HT-29 (cell line): ENCODE results near the gene DOHH. TPM values are rescaled to one million over a fixed set of nuclear protein-coding genes. Genes with fewer than 3 reads are reported as not detected.
"Not testable (repeated sequence)": the region's sequence is repeated elsewhere in the genome, so short reads cannot be mapped to it uniquely, and the experiment has no call there.

Experiments used
- DNase-seq: peaks from one replicate; pipeline ENCODE4 v3.0.0-alpha.2; 2015; ENCODE audit warnings: low spot score
- total RNA-seq: library from RNA; depleted of rRNA; stranded (reverse); fragments of >200 nt; shearing (Covaris generic); gene quantifications from 2 replicates; pipeline ENCODE4 v1.2.3, GENCODE V29; 2014

The DOHH gene
- total RNA-seq, 1 experiment from 2014 or later = 46.8 TPM

DNA sequence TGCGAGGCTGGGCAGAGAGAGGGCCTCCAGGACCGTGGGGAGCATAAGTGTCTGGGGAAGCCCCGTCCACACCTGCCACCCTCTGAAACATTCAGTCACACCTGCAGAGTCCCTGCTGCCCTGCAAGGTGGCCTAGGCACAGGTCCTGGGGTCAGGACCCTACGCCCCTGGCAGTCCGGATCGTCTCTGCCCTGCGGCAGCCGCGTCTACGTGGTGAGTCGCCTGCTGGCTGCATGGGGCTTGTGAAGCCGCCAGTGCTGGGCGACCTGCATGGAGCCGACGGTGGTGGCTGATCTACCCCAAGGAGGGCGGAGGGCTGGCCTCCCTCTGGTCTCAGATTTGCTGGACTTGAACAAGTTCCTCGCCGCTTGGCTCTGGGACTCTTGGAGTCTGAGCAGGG, 18.7 kb upstream of the DOHH start:
- DNase-seq = no peak

DNA sequence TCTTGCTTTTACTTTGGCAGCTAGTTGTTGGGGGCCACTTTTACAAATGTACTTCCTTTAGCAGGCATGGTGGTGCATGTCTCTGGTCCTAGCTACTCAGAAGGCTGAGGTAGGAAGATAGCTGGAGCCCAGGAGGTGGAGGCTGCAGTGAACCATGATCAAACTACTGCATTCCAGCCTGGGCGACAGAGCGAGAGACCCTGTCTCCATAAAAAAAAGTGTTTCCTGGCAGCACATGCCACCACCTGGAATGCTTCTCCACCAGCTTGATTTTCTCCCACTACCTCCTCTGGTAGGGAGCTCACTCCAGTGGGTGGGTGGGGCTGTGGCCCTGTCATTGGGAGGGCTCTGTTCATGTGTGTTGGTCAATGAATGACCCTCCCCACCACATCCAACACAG, 18.2 kb upstream of the DOHH start:
- DNase-seq = no peak

DNA sequence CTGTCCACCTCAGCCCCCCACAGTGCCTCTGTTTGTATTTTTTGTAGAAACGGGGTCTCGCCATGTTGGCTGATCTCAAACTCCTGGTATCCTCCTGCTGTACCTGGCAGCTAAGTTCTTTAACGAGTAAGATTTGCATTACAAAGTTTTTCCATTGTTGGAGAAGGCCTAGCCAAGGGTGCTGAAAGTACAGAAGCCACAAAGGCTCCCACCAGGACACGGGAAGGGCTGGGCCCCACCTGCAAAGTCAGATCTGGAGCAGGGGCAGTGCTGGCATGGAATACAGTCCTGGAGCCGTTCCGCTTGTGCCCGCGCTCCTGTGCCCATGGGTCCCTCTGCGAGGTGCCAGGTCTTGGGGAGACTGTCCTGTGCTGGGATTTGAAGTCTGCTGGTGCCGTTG, 17.8 kb upstream of the DOHH start:
- DNase-seq = no peak

GRCh38 chr19:3517638-3518037, 17.2 kb upstream of the DOHH start:
- no peak for DNase-seq

- DNase-seq = no peak
Observed at GRCh38 chr19:3516675-3517207, 16.3 kb upstream of the DOHH start.

GRCh38 chr19:3515891-3516422, 15.5 kb upstream of the DOHH start:
- no peak for DNase-seq

- DNase-seq = no peak
Observed at GRCh38 chr19:3514930-3515329, 14.5 kb upstream of the DOHH start.

DNA sequence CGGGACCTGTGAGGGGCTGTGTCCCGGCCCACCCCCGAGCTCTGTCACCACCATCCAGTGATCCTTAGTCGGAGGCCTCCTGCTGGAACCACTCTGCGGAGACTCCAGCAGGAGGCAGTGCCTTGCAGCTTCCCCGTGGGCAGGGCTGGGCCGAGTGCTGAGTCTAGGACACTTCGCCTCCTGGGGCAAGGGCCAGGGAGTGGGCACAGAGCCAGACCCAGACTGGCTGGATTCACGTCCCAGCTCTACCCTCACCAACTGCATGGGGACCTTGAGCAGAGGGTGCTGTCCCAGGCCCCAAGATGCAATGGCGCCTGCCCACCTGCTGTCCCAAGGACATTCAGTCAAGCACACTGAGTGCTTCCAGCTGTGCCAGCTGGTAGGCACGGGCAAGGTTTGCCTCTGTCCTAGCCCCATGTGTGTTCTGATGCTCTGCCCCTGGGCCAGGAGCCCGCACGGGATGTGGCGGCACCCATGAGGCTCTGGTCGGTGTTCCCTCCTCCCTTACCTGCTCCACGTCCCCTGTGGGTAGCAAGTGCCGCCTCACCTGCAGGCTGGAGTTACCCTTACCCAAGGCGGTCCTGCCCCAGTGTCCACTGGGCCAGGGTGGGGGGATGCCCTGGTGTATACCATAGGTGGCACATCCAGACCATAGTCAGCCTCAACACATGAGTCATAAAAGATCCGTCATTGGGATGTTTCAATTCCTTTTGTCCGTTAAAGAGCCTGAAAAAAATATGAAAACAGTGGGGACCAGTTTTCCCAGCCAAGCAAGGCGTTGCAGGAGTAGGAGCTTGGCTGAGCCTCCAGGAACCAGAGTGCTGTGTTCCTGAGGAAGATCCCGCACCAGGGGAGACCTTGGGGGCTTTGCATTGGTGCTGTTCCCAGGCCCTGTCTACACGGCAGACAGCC, 13.0 kb upstream of the DOHH start:
- DNase-seq = no peak

- no peak for DNase-seq
Observed at GRCh38 chr19:3512562-3513228, 12.2 kb upstream of the DOHH start.

- DNase-seq = no peak
Observed at GRCh38 chr19:3511506-3512251, 11.2 kb upstream of the DOHH start.

GRCh38 chr19:3510727-3511126, 10.3 kb upstream of the DOHH start:
- no peak for DNase-seq

DNA sequence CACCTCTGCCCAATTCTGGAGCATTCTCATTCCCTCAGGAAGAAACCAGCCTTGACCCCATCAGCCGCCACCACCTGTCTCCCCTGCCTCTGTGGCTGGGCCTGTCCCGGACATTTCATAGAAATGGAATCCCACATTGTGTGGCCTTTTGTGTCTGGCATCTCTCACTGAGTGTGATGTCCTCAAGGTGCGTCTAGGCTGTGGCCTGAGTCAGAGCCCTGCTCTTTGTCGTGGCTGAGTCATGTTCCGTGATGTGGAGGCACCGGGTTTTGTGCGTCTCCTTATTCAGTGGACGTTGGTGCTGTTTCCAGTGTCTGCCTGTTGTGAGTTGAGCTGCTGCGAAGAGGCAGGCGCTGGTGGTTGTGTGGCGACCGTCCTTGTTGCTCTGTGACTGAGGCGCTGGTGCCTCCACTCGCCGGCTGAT, 9.1 kb upstream of the DOHH start:
- no peak for DNase-seq

DNA sequence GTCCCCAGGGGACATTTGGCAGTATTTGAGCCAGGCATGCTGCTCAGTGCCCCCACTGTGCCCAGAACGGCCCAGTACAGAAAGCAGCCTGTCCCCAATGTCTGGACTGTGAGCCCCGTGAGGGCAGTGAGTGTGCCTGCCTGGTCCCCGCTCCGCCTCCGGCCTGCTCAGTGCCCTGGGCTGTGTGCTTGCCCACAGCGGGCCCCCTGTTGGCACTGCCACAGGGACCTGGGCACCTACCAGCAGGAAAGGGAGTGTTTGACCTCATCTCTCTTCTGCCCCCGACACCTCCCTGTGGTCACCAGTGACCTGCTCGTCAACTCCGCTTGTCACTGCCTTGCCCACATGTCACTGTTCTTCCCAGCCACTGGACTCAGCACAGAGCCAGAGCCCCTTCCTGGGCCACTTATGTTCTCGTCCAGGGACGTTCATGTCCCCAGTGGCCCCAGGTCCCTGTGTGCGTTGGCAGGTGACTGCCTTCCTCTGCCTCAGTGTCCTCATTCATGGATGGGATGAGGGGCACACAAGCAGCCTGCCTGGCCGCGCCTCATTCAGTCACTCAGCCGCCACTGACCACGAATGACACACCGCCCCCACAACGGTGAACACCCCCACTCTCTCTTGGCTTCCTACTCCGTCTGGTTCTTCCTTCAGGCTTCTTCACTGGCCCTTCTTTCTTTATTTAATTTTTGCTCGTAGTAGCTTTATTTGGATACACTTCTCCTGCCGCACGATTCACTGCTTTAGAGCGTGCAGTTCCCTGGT, 8.5 kb upstream of the DOHH start:
- DNase-seq = no peak

DNA sequence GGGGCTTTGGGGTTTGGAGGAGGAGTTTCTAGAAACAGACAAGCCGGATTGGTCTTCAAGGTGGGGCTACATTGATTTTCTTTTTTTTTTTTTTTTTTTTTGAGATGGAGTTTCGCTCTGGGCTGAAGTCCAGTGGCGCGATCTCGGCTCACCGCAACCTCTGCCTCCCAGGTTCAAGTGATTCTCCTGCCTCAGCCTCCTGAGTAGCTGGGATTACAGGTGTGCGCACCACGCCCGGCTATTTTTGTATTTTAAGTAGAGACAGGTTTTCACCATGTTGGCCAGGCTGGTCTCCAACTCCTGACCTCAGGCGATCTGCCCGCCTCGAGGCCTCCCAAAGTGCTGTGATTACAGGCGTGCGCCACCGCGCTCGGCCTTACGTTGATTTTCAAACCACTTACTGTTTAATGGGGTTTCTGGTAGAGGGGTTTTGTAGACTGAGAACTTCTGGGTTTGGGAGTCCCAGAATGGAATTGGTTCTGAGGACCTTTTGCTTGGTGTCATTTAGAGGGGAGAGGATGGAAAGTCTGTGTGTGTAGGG, 7.7 kb upstream of the DOHH start:
- not testable (repeated sequence) for DNase-seq

DNA sequence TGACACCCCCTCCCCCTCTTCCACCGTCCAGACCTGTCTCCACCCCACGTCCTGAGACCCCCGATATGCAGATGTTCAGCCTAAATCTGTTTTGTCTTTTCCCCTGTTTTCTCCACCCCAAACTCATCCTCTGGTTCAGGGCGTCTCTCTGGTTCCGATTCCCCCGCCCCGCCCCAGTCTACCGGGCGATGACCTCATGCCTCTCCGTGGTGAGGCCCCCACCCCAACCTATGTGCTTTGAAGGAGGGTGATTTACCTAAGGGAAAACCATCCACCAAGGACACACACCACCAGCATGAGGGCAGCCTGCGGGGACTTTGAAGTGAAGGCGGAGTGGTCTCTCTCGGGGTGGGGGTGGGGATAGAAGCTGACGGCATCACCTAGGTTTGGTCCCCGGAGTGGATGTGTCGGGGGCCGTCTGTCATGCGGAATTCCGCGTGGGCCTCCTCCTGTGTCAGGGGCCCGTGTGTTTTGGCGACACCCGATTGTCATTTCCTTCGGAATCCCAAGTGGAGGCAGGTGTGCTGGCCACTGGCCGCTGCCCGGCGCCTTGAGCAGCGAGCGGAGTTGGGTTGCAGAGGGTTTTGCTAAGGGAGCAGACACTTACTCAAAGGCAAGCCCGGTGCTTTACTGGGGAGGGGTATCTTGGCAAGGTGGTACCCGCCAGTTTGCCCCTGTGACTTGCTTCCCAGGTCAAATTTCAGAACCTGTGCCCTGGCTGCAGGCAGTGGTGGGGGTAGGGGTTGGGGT, 7.1 kb upstream of the DOHH start:
- DNase-seq = no peak

DNA sequence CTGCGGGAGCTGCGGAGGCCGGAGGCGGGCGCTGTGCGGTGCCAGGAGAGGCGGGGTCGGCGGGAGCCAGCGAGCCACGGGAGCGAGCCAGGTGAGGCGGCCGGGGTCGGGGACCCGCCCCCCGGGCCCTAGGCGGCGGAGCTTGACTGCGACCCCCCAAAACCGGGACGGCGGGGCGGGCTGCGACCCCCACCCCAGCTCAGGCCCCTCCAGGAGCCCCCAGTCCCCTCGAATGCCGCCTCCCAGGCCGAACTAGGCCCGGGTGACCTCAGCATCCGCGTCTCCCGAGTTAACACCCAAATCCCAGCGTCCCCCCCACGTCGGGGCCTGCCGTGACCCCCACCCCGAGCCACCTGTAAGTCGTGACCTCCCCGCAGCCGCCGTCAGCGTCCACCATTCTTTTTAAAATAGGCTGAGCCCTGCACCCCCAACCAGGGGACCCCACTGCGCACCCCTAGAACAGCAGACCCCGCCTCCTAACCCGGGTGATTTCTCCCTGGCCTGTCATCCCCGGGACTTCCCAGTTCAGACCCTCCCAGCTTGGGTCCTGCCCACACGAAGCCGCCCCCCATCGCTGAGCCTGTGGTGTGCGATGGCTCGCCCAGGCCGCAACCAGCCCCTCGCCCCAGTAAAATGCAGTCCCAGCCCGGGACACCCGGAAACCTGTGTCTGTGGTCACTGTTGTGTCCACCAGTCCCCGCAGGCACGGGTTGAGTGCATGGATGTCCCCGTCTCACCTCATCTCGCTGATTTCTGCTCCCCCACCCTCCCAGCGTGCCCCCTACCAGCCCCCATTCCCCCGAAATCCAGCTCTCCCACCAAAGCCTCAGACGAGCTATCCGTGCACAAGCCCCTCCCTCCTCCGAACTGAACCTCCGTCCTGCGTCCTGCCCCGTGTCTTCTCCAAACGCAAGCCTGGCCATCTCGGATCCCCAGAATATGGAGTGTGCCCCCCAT, 6.2 kb upstream of the DOHH start:
- DNase-seq = no peak

GRCh38 chr19:3505598-3506383, 5.3 kb upstream of the DOHH start, which contains the start of gene FZR1:
Gene FZR1, plus strand, starts transcription at chr19:3506311. Its CDS starts 16,679 bp downstream, at chr19:3522990.
- DNase-seq = peak; percentile 95

GRCh38 chr19:3504735-3505134, 4.3 kb upstream of the DOHH start:
- no peak for DNase-seq
